Hepatocyte (in vitro differentiated cells): ENCODE measurements around the gene CYTH2.

Source experiments
- CTCF ChIP-seq: fragments of 200-600 bp; sonication (generic); IDR thresholded peaks from 2 replicates; pipeline ENCODE4 v1.5.1; 2016; ENCODE audit warnings: antibody characterized with exemption, mild to moderate bottlenecking; ENCODE audit not compliant: poor library complexity
- EZH2 ChIP-seq: fragments of 200-600 bp; sonication (generic); IDR thresholded peaks from 2 replicates; pipeline ENCODE4 v1.6.1; 2016; ENCODE audit warnings: antibody characterized with exemption, mild to moderate bottlenecking, borderline replicate concordance
- EZH2phosphoT487 ChIP-seq: fragments of 200-600 bp; sonication (generic); IDR thresholded peaks from one replicate; pipeline ENCODE4 v1.6.1; 2018; ENCODE audit warnings: antibody characterized with exemption, mild to moderate bottlenecking, low read depth, moderate library complexity; ENCODE audit not compliant: unreplicated experiment, severe bottlenecking

GRCh38 chr19:48448563-48448962 lies 20.6 kb upstream of the CYTH2 start:
- TF ChIP-seq CTCF (no peak), EZH2 (no peak), EZH2phosphoT487 (no peak)
